AG09309 (cell line): ENCODE measurements around the gene PANK1.
A peak's percentile ranks its signal among the peaks of the same experiment; 100 is the strongest.

ENCODE experiments used
- DNase-seq: peaks from one replicate; pipeline ENCODE4 v3.0.0-alpha.2; 2010; ENCODE audit warnings: low read depth
- H3K4me3 ChIP-seq: 2 replicates; pipeline ENCODE4 v1.5.1; 2011; ENCODE audit warnings: mild to moderate bottlenecking, low read depth, low read length, moderate library complexity; ENCODE audit not compliant: control insufficient read depth
- CTCF ChIP-seq: IDR thresholded peaks from 2 replicates; pipeline ENCODE4 v1.5.1; 2011; ENCODE audit warnings: mild to moderate bottlenecking, low read depth, low read length, inconsistent platforms; ENCODE audit not compliant: insufficient read depth, control insufficient read depth; ENCODE audit errors: missing control alignments

The PANK1 gene

GRCh38 chr10:89644967-89645741 lies at the start of gene PANK1:
TSS of gene PANK1 (minus strand) at chr10:89645242. CDS start at chr10:89644891, 351 bp downstream.
- H3K4me3 ChIP-seq = peak within 1 kb of the TSS; percentile 62
- TF ChIP-seq CTCF = no peak
- no peak for DNase-seq

- no peak for DNase-seq
- no peak for TF ChIP-seq CTCF
- no peak overlapping the region for H3K4me3 ChIP-seq
These were observed 48.1 kb upstream of the PANK1 start for GRCh38 chr10:89693176-89693575.

- no peak for DNase-seq
- H3K4me3 ChIP-seq = no peak overlapping the region
- TF ChIP-seq CTCF = no peak
These were observed 47.4 kb upstream of the PANK1 start for GRCh38 chr10:89692416-89692815.

- no peak for TF ChIP-seq CTCF
- DNase-seq = no peak
- H3K4me3 ChIP-seq = no peak overlapping the region
These were observed 45.0 kb upstream of the PANK1 start for GRCh38 chr10:89690027-89690426.

DNA sequence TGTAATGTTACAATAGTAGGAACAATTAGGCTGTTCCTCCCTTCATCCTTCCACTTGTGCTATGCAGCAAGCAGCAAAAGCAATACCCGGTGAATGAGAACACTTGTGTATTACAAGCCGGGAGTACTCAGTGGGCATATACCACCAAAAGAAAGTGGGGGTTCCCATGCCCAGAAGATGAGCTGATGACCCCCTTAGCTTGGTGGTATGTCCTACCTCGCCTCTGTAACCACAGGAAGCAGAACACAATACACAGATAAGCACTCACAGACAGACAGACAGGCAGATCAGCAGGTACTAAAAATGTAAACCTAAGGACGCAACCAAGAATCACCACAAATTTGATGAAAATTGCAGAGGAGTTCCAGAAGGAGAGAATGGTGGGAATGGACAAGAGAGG lies 40.9 kb upstream of the PANK1 start:
- H3K4me3 ChIP-seq = no peak overlapping the region
- no peak for TF ChIP-seq CTCF
- no peak for DNase-seq

GRCh38 chr10:89684604-89685003 lies 39.6 kb upstream of the PANK1 start:
- no peak for DNase-seq
- no peak for TF ChIP-seq CTCF

More at GRCh38 chr10:89684604-89685003, 39.6 kb upstream of the PANK1 start:
- H3K4me3 ChIP-seq = no peak overlapping the region
